SK-N-SH (cell line): ENCODE results near the gene HSF4.

Experiments
- CTCF ChIP-seq: fragments of 200-600 bp; sonication (generic); IDR thresholded peaks from 2 replicates; pipeline ENCODE4 v1.6.1; 2017; ENCODE audit warnings: antibody characterized with exemption, mild to moderate bottlenecking, moderate library complexity
- ELF1 ChIP-seq: IDR thresholded peaks from 2 replicates; pipeline ENCODE4 v1.4.0; 2012
- EZH2phosphoT487 ChIP-seq: fragments of 200-600 bp; sonication (generic); IDR thresholded peaks from 2 replicates; pipeline ENCODE4 v1.6.1; 2017; ENCODE audit warnings: low read depth, mixed run types, mild to moderate bottlenecking, antibody characterized with exemption, moderate library complexity, borderline replicate concordance
- FOXM1 ChIP-seq: IDR thresholded peaks from 2 replicates; pipeline ENCODE4 v1.4.0; 2012; ENCODE audit warnings: low read depth, mild to moderate bottlenecking
- MAX ChIP-seq: IDR thresholded peaks from 2 replicates; pipeline ENCODE4 v1.4.0; 2012; ENCODE audit warnings: low read depth
- NRF1 ChIP-seq: IDR thresholded peaks from 2 replicates; pipeline ENCODE4 v1.6.1; 2012; ENCODE audit warnings: low read depth, mild to moderate bottlenecking, low read length
- PBX3 ChIP-seq: IDR thresholded peaks from 2 replicates; pipeline ENCODE4; 2012
- RAD21 ChIP-seq: IDR thresholded peaks from 2 replicates; pipeline ENCODE4 v1.6.1; 2012; ENCODE audit warnings: mild to moderate bottlenecking, low read length
- RCOR1 ChIP-seq: fragments of 150-350 bp; IDR thresholded peaks from 2 replicates; pipeline ENCODE4 v1.6.1; 2017; ENCODE audit warnings: antibody characterized with exemption, low read length
- REST ChIP-seq: IDR thresholded peaks from 2 replicates; pipeline ENCODE4 v1.6.1; 2012; ENCODE audit warnings: mild to moderate bottlenecking, low read depth, low read length, moderate library complexity
- RXRA ChIP-seq: IDR thresholded peaks from 2 replicates; pipeline ENCODE4 v1.4.0; 2012; ENCODE audit warnings: low read depth, mild to moderate bottlenecking, borderline replicate concordance

GRCh38 chr16:67196881-67197280 lies 32.3 kb downstream of the HSF4 start:
- TF ChIP-seq FOXM1 (no peak), ELF1 (no peak), CTCF (no peak), EZH2phosphoT487 (no peak), RCOR1 (no peak), NRF1 (no peak), RXRA (no peak), MAX (no peak), REST (no peak), RAD21 (no peak), PBX3 (no peak)
